Ascending aorta (tissue), 2 donors: Measurements from ENCODE around the gene OR51B2. TPM values are rescaled to one million over a fixed set of nuclear protein-coding genes. Genes with fewer than 3 reads are reported as not detected.

Experiments
- DNase-seq, 2 donors: peaks; one replicate each; pipeline ENCODE4 v3.0.0-alpha.2; 2019; ENCODE audit warnings: low spot score in 2 of 2
- H3K27ac ChIP-seq, 2 donors: fragments of 200-600 bp; sonication (generic); one replicate each; pipeline ENCODE4 v1.5.1; 2016 to 2017; ENCODE audit warnings: mild to moderate bottlenecking in 1 of 2
- H3K27me3 ChIP-seq: fragments of 200-600 bp; sonication (generic); one replicate; pipeline ENCODE4 v1.5.1; 2017
- H3K36me3 ChIP-seq, 2 donors: fragments of 200-600 bp; sonication (generic); one replicate each; pipeline ENCODE4 v1.5.1; 2016
- H3K4me1 ChIP-seq, 2 donors: fragments of 200-600 bp; sonication (generic); one replicate each; pipeline ENCODE4 v1.5.1; 2016 to 2017; ENCODE audit warnings: mild to moderate bottlenecking in 1 of 2
- H3K4me3 ChIP-seq, 2 donors: fragments of 200-600 bp; sonication (generic); one replicate each; pipeline ENCODE4 v1.5.1; 2016 to 2017; ENCODE audit warnings: mild to moderate bottlenecking in 1 of 2
- H3K9me3 ChIP-seq, 2 donors: fragments of 200-600 bp; sonication (generic); one replicate each; pipeline ENCODE4 v1.5.1; 2016
- CTCF ChIP-seq, 3 experiments: fragments of 200-600 bp in 2 of 3; fragments of 450-650 bp in 1 of 3; sonication (generic) in 2 of 3; IDR thresholded peaks; one replicate each; pipeline ENCODE4 v1.5.1; 2016 to 2019; ENCODE audit warnings: antibody characterized with exemption in 3 of 3, mild to moderate bottlenecking in 1 of 3, moderate library complexity in 1 of 3
- intact Hi-C: fragments of 100-400 bp; cut with DNase I; formaldehyde crosslinking; loops from one replicate; pipeline ENCODE4 v1.15.1; 2023
- total RNA-seq: library from RNA; depleted of rRNA; stranded (reverse); fragments of >200 nt; gene quantifications from one replicate; pipeline ENCODE4 v1.1.0, GENCODE V29; 2016

OR51B2 gene
- total RNA-seq, 1 donor from 2014 or later: not detected

GRCh38 chr11:5288108-5288905 is 35.8 kb downstream of the OR51B2 start:
- no peaks in the 10 kb centered on the region for H3K27me3 ChIP-seq
- intact Hi-C loops: no loop called here
- H3K4me3 ChIP-seq: no peak overlapping the region
- no peaks in the 10 kb centered on the region for H3K9me3 ChIP-seq
- H3K27ac ChIP-seq: no peak overlapping the region
- no peak for DNase-seq
- no peaks in the 10 kb centered on the region for H3K36me3 ChIP-seq
- no peaks in the 10 kb centered on the region for H3K4me1 ChIP-seq
- TF ChIP-seq CTCF (IDR thresholded peaks at IDR 0.05): no peak

- H3K4me1 ChIP-seq: no peaks in the 10 kb centered on the region
- no peaks in the 10 kb centered on the region for H3K27me3 ChIP-seq
- H3K36me3 ChIP-seq: no peaks in the 10 kb centered on the region
- no peaks in the 10 kb centered on the region for H3K9me3 ChIP-seq
- TF ChIP-seq CTCF (IDR thresholded peaks at IDR 0.05): no peak
- no peak overlapping the region for H3K4me3 ChIP-seq
- H3K27ac ChIP-seq: no peak overlapping the region
- no peak for DNase-seq
- intact Hi-C loops: no loop called here
Observed at GRCh38 chr11:5286901-5287300, 37.2 kb downstream of the OR51B2 start.

- H3K27ac ChIP-seq: no peak overlapping the region
- TF ChIP-seq CTCF (IDR thresholded peaks at IDR 0.05): no peak
Observed at GRCh38 chr11:5286351-5286750, 37.7 kb downstream of the OR51B2 start.

GRCh38 chr11:5285703-5286340 is 38.3 kb downstream of the OR51B2 start:
- intact Hi-C loops: no loop called here

More at GRCh38 chr11:5286351-5286750, 37.7 kb downstream of the OR51B2 start:
- intact Hi-C loops: no loop called here
- H3K36me3 ChIP-seq: no peaks in the 10 kb centered on the region
- no peak overlapping the region for H3K4me3 ChIP-seq
- H3K4me1 ChIP-seq: no peaks in the 10 kb centered on the region
- no peaks in the 10 kb centered on the region for H3K9me3 ChIP-seq
- no peak for DNase-seq
- no peaks in the 10 kb centered on the region for H3K27me3 ChIP-seq

GRCh38 chr11:5284637-5285036 is 39.5 kb downstream of the OR51B2 start:
- DNase-seq: no peak
- Histone ChIP-seq H3K36me3 (no peaks in the 10 kb centered on the region), H3K27ac (no peak overlapping the region), H3K4me1 (no peaks in the 10 kb centered on the region), H3K9me3 (no peaks in the 10 kb centered on the region), H3K27me3 (no peaks in the 10 kb centered on the region), H3K4me3 (no peak overlapping the region)
- intact Hi-C loops: no loop called here
- TF ChIP-seq CTCF (IDR thresholded peaks at IDR 0.05): no peak

More at GRCh38 chr11:5285703-5286340, 38.3 kb downstream of the OR51B2 start:
- Histone ChIP-seq H3K27me3 (no peaks in the 10 kb centered on the region), H3K4me1 (no peaks in the 10 kb centered on the region), H3K4me3 (no peak overlapping the region), H3K27ac (no peak overlapping the region), H3K36me3 (no peaks in the 10 kb centered on the region), H3K9me3 (no peaks in the 10 kb centered on the region)
- no peak for TF ChIP-seq CTCF (IDR thresholded peaks at IDR 0.05)
- DNase-seq: no peak
